ENCODE data around the gene ISCU. TPM values are rescaled to one million over a fixed set of nuclear protein-coding genes. Genes with fewer than 3 reads are reported as not detected.

Gene ISCU
- total RNA-seq, 1 donor: 42.0 TPM

DNA sequence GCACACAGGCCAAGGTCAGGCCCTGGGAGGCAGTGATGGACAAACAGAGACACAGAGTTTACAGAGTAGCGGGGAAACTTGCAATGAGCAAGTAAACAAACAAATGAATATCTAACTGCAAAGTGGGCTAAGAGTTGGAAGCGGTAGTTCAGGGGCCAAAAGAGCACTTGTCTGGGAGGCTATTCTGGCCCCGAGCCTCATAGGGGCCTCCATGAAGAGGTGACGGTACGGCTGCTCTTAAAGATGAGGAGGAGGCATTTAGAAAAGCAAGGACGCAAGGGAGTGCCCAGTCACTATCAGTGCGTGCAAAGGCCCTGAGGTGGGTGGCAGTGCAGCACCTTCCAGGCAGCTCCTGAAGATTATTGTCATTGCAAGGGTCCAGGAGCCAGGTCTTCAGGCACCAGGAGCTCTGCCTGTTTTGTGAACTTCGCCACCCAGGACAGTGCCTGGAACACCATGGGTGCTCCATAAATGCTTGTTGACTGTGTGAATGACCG, 39.9 kb downstream of the ISCU start:
- DNase-seq (ENCODE audit: low read depth in 2 of 3, low spot score in 2 of 3): no peak

DNA sequence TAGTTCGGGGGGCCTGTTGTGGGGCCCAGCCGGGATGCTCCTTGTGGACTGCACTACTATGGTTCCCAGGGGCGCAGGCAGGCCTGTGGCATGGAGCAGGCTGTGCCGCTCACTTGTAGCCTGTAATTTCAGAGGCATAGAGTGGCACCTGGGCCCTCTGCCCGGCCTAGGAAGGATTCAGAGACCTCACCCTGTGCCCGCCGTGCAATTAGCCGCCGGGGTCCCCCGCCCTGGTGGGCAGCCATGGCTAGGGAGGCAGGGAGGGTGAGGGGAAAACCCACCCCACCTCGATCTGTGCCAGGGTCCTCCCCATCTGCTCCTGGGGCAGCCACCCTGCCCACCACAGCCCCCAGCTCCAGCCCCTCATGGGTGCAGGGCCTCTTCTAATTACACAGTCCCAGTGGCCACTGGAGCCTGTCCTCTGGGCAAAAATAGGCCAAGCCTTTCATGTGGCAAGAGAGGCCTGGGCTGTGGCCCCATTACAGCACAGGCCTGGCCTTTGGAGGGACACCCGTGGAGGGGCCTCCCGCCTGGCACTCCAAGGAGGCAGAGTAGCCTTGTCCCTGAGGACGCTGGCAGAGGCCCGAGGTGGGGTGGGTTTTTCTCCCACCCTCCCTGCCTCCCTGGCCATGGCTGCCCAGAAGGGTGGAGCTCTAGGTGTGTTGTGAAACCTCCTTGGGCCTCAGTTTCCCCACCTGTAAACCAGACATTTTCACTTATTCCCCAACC, 40.7 kb downstream of the ISCU start:
- DNase-seq (ENCODE audit: low read depth in 2 of 3, low spot score in 2 of 3): no peak

DNA sequence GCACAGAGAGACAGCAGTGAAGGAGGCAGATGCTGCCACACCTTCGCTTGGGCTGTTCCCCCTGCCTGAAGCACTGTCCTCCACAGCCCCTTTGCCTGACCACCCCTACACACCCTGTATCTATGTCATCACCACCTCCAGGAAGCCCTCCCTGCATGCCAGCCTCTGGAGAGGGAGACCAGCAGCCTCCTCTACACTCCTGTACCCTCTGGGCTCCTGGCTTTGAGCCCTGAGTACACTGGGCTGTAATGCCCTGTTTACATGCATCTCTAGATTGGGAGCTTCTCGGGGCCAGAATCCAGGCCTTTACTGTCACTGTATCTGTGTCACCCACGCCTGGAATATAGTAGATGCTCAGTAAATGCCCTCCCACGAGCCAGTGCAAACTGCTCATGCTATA, 41.3 kb downstream of the ISCU start:
- DNase-seq (ENCODE audit: low read depth in 2 of 3, low spot score in 2 of 3): no peak

DNA sequence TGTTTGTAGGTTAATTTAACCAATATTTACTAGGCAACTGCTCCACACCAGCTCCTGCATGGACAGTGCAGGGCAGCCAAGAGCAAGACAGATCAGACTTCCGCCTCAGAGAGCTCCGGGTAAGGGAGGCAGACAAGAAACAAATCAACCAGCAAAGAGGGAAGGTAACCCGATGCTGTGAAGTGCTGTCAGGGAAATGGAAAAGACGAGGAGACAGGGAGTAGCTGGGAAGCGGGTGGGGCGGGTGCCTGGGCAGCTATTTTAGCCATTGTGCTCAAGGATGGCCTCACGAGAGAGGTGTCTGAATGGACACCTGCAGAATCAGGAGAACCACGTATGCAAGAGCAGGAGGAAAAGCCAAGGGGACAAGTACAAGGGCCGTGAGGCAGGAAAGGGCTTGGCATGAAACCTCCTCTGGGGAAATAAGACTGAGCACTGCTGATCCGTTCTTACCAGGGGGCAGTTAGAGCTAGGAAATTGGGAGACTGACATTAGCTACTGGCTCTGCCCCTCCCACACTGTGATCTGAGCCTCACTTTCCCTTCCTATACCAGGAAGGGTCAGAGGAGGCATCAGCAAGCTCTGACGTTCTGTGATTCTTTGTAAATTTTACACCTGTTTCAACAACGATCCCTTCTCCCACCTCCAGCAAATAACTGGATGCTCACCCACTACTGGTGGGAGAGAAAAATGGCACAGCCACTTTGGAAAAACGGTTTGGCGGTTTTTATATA, 42.0 kb downstream of the ISCU start:
- no peak for DNase-seq (ENCODE audit: low read depth in 2 of 3, low spot score in 2 of 3)

DNA sequence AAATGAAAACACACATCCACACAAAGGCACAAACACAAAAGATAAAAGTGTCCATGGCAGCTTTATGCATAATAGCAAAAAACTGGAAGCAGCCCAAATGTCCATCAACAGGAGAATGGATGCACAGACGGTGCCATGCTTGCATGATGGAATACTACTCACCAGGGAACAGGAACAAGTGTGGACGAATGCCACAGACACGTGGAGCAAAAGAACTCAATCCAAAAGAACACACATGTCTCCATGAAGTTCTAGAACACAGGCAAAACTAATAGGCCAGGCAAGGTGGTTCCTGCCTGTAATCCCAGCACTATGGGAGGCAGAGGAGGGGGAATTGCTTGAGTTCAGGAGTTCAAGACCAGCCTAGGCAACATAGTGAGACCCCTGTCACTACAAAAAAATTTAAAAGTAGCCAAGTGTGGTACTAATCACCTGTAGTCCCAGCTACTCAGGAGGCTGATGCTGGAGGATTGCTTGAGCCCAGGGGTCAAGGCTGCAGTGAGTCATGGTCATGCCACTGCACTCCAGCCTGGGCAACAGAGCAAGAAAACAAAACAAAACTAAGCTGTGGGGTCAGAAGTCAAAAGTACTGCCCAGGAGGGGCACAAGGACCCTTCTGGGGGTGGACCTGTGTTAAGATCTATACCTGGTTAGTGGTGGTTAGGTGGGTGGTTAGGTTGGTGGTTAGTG, 42.7 kb downstream of the ISCU start:
- DNase-seq (ENCODE audit: low read depth in 2 of 3, low spot score in 2 of 3): peak in 1 of 3 donors; percentile 23

DNA sequence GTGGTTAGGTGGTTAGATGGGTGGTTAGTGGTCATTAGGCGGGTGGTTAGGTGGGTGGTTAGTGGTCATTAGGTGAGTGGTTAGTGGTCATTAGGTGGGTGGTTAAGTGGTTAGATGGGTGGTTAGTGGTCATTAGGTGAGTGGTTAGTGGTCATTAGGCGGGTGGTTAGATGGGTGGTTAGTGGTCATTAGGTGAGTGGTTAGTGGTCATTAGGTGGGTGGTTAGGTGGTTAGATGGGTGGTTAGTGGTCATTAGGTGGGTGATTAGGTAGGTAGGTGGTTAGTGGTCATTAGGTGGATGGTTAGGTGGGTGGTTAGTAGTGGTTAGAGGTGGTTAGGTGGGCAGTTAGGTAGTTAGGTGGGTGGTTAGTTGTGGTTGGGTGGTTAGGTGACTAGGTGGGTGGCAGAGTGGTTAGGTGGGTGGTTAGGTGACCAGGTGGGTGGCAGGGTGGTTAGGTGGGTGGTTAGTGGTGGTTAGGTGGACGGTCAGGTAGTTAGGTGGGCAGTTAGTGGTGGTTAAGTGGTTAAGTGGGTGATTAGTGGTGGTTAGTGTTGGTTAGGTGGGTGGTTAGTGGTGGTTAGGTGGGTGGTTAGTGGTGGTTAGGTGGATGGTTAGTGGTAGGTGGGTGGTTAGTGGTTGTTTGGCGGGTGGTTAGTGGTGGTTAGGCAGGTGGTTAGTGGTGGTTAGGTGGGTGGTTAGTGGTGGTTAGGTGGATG, 43.5 kb downstream of the ISCU start:
- DNase-seq (ENCODE audit: low read depth in 2 of 3, low spot score in 2 of 3): no peak

DNA sequence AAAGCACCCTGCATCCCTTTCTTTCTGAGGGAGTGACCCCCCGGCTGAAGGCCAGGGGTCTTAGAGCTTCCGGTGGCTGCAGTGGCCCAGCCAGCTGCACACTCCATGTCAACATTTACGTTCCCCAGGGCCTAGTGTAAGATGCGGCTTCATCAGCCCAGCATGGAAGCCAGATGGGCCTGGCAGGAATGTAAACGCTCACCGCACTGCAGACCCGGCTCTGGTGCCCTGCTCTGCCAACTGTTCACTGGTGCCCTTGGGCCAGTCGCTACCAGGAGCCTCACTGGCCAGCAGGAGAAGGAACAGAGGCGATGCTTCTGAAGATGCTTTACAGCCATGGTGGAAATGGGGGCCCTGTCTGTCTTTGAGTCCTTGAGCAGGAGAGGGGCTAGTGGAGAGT, 44.1 kb downstream of the ISCU start:
- DNase-seq (ENCODE audit: low read depth in 2 of 3, low spot score in 2 of 3): no peak

DNA sequence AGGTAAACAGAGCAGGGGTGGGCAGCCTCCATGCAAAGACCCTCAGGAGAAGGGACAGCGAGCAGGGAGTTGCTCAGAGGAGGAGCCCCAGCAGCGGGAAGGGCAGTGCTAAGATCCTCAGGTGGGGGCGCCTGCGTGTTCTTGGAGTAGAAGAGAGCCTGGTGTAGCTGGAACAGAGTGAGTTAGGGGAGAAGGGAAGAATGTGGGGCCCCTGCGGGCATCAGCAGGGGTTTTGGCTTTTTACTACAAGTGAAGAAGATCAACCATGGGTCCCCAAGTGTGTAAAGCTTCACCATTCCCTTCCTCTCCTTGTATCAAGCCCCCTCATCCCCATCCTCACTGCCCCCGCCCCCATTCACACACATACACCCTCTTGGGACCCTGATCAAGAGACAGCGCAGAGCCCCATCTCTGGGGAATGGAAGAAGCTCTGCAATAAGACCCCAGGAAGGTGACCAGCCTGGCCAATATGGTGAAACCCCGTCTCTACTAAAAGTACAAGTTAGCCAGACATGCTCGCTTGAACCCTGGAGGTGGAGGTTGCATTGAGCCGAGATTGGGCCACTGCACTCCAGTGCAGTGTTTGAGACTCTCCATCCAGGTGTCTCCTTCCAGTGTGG, 45.7 kb downstream of the ISCU start:
- DNase-seq (ENCODE audit: low read depth in 2 of 3, low spot score in 2 of 3): no peak

DNA sequence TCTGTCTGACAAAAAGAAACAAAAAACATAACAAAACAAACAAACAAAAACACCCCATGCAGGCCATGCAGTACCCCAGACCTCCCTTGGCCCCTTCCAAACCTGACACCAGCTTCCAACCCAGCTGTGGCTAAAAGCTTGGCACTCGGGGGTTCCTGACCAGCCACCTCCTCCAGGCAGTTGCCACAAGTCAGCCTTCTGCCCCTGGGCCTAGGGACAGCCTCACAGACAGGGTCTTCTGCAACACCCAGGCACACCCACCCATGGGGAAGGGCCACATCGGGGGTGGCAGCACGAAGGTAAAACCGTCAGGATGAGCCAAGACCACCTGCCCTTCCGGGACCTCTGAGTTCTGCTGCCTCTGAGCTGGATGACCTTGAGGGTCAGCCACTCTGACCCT, 46.2 kb downstream of the ISCU start:
- no peak for DNase-seq (ENCODE audit: low read depth in 2 of 3, low spot score in 2 of 3)

DNA sequence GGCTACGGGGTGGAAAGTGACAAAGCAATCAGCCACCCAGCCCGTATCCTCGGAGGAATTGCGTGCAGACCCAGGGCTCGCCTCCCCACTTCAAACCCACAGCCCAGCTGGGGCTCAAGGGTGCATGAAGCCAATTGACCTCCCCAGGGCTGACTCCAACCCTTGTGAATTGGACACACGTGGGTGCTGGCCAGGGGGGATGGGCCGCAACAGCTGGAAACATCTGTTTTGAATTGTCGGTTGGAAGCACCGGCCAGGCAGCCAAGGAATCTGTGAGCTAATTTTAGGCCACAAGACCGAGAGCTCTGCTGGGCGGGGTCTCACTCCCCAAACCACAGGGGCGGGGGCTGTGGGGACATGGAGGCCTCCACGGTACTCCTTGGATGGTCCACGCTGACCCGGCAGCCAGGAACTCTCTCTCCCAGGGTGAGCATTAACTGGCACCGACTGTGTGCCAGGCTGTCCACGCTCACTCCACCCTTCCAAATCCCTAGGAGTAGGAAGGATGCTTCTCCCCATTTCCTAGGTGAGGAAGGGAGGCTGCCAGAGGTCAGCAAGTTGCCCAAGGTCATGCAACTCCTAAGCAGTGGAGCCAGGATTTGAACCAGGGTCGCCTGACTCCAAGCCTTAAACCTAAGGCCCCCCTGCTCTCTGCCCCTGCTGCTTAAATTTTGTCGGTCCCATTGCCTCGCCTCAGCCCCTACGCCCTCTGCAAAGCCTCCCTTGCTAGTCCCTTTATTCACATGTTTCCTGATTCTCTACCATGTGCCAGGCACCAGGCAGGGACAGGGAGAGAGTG, 47.3 kb downstream of the ISCU start:
- DNase-seq (ENCODE audit: low read depth in 2 of 3, low spot score in 2 of 3): peak in 1 of 3 donors; percentile 80

DNA sequence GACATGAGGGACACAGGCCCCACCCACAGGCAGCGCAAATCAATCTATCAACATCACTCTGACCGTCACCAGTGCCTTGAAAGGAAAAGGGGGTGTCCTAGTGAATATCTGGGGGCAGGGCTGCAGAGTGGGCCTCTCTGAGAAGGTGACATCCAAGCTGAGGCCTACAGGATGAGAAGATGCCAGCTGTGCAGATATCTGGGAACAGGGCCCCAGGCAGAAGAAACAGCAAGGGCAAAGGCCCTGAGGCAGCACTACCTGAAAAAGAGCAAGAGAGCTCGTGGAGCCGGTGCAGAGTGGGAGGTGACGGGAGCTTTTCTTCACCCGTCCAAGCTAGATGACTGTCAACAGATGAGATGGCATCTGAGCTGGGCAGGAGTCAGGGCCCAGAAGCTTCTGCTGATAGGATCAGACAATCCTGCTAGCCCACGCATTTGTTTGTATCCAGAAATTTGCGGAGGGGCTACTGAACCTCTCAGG, 48.0 kb downstream of the ISCU start:
- no peak for DNase-seq (ENCODE audit: low read depth in 2 of 3, low spot score in 2 of 3)

DNA sequence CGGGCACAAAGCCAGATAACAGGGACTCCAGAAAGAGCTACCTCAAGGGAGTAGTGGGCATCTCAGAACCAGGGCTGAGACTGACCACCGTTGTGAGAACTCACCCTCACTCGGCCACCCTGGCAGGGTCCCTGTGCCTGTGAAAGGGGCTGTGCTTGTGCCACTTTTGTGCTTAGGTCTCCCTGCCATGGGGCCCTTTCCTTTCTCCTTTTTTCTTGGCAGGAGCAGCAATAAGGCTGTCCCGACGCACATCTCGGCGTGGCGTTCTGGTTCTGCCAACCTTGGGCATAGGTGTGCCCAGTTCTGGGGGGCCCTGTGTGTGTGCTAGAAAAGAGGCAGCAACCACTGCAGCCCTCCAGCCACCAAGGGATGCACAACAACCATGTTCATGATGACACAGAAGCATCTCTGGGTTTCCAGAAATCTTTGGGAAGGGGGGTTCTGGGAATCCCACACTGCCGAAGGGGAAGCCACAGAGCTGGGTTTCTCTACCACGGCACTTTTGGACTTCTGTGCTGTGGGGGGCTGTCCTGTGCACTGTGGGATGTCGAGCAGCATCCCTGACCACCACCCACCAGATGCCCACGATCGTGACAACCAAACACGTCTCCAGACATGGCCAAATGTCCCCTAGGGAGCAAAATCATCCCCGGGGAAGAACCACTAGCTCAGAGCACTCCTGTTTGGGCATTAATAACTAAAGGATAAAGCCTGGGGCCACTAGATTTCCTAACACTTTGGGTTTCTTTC, 48.6 kb downstream of the ISCU start:
- DNase-seq (ENCODE audit: low read depth in 2 of 3, low spot score in 2 of 3): no peak

DNA sequence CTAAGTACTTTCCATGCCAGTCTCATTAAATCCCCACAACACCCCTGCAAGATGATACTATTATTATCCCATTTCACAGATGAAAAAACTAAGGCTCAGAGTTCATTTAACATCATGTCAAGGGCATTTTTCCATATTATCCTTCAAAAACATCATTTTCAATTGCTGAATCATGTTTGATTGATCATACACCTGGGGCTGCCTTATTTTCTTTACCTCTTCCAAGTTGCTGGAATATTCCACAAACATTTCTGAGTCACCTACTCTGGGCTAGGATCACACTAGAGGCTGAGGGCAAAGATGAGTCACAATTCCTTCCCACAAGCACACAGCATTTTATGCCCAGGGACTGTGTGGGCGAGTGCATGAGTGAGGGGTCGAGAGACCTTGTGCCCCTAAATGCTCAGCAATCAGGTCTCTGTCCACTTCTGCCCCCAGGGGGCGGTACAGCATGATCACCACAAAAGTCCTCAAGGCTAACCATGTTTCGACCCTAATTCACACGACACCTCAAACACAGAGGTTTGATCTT, 49.6 kb downstream of the ISCU start:
- DNase-seq (ENCODE audit: low read depth in 2 of 3, low spot score in 2 of 3): peak in 1 of 3 donors; percentile 74

DNA sequence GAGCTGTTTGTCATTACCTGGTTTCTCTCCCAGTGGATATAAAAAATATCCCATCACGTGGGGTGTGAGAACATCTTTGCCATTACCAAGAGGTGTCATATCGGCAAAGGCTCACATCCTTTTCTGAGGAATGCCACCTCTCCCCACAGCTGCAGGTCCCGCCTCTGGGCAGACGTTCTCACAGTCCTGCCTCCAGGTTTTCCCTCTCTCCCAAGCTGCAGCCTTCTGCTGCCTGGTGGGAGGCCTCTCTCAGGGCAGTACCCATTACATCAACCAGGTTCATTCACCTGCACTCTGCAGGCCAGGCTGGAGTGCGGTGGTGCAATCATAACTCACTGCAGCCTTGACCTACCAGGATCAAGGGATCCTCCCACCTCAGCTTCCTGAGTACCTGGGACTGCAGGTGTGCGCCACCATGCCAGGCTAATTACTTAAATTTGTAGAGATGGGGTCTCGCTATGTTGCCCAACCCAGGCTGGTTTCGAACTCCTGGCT, 50.4 kb downstream of the ISCU start:
- no peak for DNase-seq (ENCODE audit: low read depth in 2 of 3, low spot score in 2 of 3)

DNA sequence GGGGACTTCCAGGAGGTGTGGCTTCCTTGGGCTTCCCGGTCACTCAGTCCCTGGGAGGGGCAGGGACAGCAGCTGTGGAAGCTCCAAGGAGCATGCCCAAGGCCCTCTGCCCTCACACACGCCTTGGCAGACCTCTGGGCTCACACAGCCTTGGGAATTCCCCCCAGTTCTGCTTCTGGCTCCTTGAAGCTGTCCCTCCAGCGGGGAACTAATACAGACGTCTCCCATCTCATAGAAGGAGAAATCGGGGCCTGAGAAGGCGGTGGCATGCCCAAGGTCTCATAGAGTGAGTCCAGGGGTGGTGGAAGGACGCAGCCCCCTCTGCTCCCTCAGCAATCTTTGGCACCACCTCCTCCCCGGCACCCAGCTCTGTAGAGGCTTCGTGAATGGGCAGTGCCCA, 51.2 kb downstream of the ISCU start:
- DNase-seq (ENCODE audit: low read depth in 2 of 3, low spot score in 2 of 3): no peak

DNA sequence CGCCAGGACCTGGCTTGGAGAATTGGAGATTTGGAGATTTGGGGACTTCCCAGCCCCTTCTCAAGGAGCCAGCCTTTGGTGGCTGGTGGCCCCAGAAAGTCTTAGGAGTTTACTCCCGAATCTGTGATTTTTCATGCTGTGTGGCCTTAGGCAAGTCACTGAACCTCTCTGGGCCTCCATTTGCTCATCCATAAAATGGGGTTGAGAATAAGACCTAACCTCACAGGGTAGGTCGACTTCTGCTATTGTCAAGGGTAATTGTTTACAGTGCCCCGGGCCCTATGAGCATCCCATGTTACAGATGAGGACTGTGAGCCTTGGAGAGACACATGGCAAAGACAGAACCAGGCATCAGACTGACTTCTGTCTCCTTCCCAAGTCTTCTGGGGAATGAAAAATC, 51.6 kb downstream of the ISCU start:
- no peak for DNase-seq (ENCODE audit: low read depth in 2 of 3, low spot score in 2 of 3)

DNA sequence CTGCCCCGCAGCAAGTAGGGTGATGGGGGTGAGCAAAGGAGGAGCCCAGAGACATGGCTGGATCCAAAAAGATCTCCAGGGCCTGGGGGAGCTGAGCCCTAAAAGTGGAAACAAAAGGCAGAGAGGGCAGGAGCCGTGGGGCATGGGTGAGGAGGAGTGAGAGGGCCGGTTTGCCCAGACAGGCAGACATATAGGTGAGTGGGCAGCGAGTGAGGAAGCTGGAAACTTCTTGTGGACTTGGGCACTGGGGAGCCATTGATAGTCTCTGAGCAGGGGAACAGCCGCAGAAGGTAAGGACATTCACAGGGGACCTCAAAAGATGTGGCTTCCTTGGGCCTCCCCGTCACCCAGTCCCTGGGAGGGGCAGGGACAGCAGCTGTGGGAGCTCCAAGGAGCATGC, 52.2 kb downstream of the ISCU start:
- no peak for DNase-seq (ENCODE audit: low read depth in 2 of 3, low spot score in 2 of 3)

DNA sequence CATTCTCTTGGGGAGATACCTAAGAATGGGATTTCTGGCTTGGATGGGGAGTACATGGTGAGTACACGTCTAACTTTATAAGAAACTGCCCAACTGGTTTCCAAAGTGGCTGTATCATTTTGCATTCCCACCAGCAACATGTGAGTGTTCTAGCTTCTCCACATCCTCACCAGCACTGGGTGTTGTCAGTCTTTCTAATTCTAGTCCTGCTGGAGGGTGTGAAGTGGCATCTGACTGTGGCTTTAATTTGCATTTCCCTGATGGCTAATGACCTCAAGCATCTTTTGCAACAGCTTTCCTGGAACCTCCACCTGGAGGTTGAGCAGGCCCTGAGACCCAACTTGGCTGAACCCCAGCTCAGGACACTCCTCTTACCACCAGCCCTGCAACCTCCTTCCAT, 53.5 kb downstream of the ISCU start:
- no peak for DNase-seq (ENCODE audit: low read depth in 2 of 3, low spot score in 2 of 3)
